ENCODE results near the gene CUX1. TPM values are rescaled to one million over a fixed set of nuclear protein-coding genes. Genes with fewer than 3 reads are reported as not detected.

CUX1 gene
- total and polyA plus RNA-seq, 2 of the 13 experiments (the other 11 are each of a cell fraction or from before 2014, with no cell fraction given), result 13.7 to 14.9 TPM

DNA sequence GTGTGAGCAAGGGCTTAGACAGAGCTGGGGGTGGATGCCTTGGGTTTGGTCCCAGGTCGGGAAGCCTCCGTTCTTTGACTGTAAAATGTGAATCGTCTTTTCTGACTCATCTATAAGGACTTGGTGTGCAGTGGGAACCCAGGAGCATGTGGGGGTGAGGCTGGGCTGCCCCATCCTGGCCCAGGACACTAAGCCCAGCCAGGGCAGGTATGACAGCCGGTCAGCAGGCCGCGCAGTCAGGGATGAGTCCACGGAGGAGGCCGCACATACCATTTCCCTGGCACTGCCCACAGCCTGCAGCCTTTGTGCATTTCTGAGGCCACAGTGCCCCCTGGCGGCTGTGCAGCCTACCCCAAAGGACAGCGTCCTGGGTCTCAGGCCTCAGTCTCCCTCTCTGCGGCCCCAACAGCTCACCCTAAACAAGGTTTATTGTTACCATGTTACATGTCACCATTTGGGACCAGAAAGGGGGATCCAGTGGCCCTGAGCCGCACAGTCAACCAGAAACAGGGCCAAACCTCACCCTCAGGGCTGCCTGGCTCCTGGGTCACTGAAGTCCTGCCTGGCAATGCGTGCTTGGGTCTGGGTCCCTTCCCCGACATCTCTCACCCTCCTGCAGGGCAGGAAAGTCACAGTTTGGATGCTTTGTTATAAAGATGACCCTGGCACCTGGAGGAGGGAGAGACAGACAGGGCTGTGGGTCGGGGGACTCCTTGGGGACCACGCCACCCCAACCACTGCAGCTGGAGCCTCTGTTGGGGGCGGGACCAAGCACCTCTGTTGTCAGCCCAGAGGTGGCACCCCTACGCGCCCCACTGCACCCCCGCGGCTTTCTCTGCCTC lies 454.9 kb downstream of the CUX1 start (continued):
- TF ChIP-seq BCL6 (CRISPR knock-in tag; IDR thresholded peaks at IDR 0.05) (0 out of 2 replicates have a peak, but pooled peaks have one; percentile 8), FOXM1 (CRISPR knock-in tag; IDR thresholded peaks at IDR 0.05) (no peak), SETDB1 (CRISPR knock-in tag; IDR thresholded peaks at IDR 0.05; ENCODE audit: borderline replicate concordance) (no peak), SYNCRIP (IDR thresholded peaks at IDR 0.05; ENCODE audit: insufficient read depth, low read depth, low read length) (no peak), ZNF782 (CRISPR knock-in tag; IDR thresholded peaks at IDR 0.05; ENCODE audit: borderline replicate concordance) (no peak), FOSL2 (CRISPR knock-in tag; IDR thresholded peaks at IDR 0.05) (peak; percentile 33; the same call in 1 of the 2 replicates), ZNF180 (CRISPR knock-in tag; IDR thresholded peaks at IDR 0.05; ENCODE audit: borderline replicate concordance, low read depth) (no peak), SSRP1 (CRISPR knock-in tag; IDR thresholded peaks at IDR 0.05) (peak; percentile 53; the same call in 1 of the 2 replicates), NFE2 (CRISPR knock-in tag; IDR thresholded peaks at IDR 0.05) (no peak), KLF16 (CRISPR knock-in tag; IDR thresholded peaks at IDR 0.05) (no peak), ZNF746 (CRISPR knock-in tag; IDR thresholded peaks at IDR 0.05) (no peak), HNRNPL (IDR thresholded peaks at IDR 0.05; ENCODE audit: low read depth, low read length) (peak; percentile 99), JUN (CRISPR knock-in tag; IDR thresholded peaks at IDR 0.05) (no peak), MED1 (CRISPR knock-in tag; IDR thresholded peaks at IDR 0.05) (peak; percentile 42), NFRKB (IDR thresholded peaks at IDR 0.05) (no peak), JUND (CRISPR knock-in tag; IDR thresholded peaks at IDR 0.05) (no peak), ZNF44 (CRISPR knock-in tag; IDR thresholded peaks at IDR 0.05) (no peak), DR1 (CRISPR knock-in tag; IDR thresholded peaks at IDR 0.05) (no peak), KDM5A (IDR thresholded peaks at IDR 0.05; ENCODE audit: borderline replicate concordance, low read length) (peak; percentile 52; the same call in 1 of the 2 replicates), RORA (CRISPR knock-in tag; IDR thresholded peaks at IDR 0.05) (no peak), KLF11 (CRISPR knock-in tag; IDR thresholded peaks at IDR 0.05) (no peak), ZNF891 (CRISPR knock-in tag; IDR thresholded peaks at IDR 0.05) (peak; percentile 31; the same call in 1 of the 2 replicates), MYC (CRISPR knock-in tag; IDR thresholded peaks at IDR 0.05; ENCODE audit: borderline replicate concordance) (no peak; the same call in 1 of the 2 replicates), TARDBP (CRISPR knock-in tag; IDR thresholded peaks at IDR 0.05) (peak; percentile 39; the same call in 1 of the 2 replicates), ETV5 (CRISPR knock-in tag; IDR thresholded peaks at IDR 0.05; ENCODE audit: borderline replicate concordance) (0 out of 2 replicates have a peak, but pooled peaks have one; percentile 8)
- TF ChIP-seq, protein P1, sequence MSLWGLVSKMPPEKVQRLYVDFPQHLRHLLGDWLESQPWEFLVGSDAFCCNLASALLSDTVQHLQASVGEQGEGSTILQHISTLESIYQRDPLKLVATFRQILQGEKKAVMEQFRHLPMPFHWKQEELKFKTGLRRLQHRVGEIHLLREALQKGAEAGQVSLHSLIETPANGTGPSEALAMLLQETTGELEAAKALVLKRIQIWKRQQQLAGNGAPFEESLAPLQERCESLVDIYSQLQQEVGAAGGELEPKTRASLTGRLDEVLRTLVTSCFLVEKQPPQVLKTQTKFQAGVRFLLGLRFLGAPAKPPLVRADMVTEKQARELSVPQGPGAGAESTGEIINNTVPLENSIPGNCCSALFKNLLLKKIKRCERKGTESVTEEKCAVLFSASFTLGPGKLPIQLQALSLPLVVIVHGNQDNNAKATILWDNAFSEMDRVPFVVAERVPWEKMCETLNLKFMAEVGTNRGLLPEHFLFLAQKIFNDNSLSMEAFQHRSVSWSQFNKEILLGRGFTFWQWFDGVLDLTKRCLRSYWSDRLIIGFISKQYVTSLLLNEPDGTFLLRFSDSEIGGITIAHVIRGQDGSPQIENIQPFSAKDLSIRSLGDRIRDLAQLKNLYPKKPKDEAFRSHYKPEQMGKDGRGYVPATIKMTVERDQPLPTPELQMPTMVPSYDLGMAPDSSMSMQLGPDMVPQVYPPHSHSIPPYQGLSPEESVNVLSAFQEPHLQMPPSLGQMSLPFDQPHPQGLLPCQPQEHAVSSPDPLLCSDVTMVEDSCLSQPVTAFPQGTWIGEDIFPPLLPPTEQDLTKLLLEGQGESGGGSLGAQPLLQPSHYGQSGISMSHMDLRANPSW (CRISPR knock-in tag; IDR thresholded peaks at IDR 0.05; ENCODE audit: borderline replicate concordance), result no peak
- TF ChIP-seq, protein P2, sequence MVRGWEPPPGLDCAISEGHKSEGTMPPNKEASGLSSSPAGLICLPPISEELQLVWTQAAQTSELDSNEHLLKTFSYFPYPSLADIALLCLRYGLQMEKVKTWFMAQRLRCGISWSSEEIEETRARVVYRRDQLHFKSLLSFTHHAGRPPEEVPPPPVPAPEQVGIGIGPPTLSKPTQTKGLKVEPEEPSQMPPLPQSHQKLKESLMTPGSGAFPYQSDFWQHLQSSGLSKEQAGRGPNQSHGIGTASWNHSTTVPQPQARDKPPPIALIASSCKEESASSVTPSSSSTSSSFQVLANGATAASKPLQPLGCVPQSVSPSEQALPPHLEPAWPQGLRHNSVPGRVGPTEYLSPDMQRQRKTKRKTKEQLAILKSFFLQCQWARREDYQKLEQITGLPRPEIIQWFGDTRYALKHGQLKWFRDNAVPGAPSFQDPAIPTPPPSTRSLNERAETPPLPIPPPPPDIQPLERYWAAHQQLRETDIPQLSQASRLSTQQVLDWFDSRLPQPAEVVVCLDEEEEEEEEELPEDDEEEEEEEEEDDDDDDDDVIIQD (CRISPR knock-in tag; IDR thresholded peaks at IDR 0.05; ENCODE audit: low read depth), result no peak
